ENCODE data around the gene ATP8A2. TPM values are rescaled to one million over a fixed set of nuclear protein-coding genes. Genes with fewer than 3 reads are reported as not detected.

Gene ATP8A2
- total RNA-seq, 4 donors from 2014 or later: 0.29 to 0.65 (median 0.46) TPM

DNA sequence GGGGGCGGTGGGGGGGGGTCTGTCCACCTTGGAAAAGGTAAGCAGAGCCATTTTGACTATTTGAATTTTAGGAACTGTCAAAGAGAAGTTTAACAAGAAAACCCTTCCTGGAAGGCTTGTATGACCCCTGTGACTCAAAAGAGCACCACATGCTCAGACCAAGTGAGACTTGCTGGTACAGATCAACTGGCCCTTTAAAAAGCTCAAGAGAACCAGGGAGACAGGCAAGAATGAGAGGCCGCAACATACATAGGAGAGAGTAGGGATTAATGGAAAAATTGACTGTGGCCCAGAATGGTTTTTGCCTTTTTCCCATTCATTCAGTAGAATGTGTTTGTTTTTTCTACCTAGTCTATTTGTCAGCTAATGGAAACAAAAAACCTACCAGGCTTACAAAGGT lies 26.2 kb upstream of the ATP8A2 start:
- intact Hi-C loops (cut with DNase I): no loop called here
- WGBS: 89% methylated on average over 2 of the region's 2 CpGs
- peaks cover 3 to 12% (median 7%) of the 10 kb centered on the region in 4 donors for H3K36me3 ChIP-seq
- no peaks in the 10 kb centered on the region for H3K27me3 ChIP-seq
- H3K9me3 ChIP-seq: no peaks in the 10 kb centered on the region
- H3K4me3 ChIP-seq: no peak overlapping the region
- DNase-seq (ENCODE audit: extremely low spot score): no peak
- H3K27ac ChIP-seq (replicated peaks in 1 of 4): no peak overlapping the region
- H3K4me1 ChIP-seq: no peaks in the 10 kb centered on the region
- TF ChIP-seq CTCF (IDR thresholded peaks at IDR 0.05) (no peak), POLR2A (IDR thresholded peaks at IDR 0.05; ENCODE audit: low read depth) (no peak), EP300 (IDR thresholded peaks at IDR 0.05) (no peak), POLR2AphosphoS5 (IDR thresholded peaks at IDR 0.05) (no peak)

DNA sequence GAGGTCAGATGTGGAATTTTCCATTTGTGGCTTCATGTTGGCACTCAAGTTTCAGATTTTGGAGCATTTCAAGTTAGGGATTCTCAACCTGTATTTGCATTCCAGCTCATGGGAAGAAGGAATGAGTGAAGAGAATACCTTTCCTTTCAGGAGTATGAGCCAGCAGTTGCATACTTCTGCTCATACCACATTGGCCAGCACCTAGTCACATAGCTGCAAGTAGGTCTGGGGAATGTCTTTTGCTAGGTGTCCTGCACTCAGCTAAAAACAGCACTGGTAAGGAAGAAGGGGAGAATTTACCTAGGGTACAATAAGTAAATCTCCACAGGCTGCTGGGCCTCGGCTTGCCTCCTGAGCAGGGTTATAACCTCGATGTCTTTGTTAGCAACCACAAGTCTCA lies 24.6 kb upstream of the ATP8A2 start:
- DNase-seq (ENCODE audit: extremely low spot score): no peak
- intact Hi-C loops (cut with DNase I): no loop called here
- Histone ChIP-seq H3K9me3 (no peaks in the 10 kb centered on the region), H3K4me3 (no peak overlapping the region), H3K27me3 (no peaks in the 10 kb centered on the region), H3K36me3 (no peaks in the 10 kb centered on the region), H3K27ac (replicated peaks in 1 of 4) (no peak overlapping the region), H3K4me1 (no peaks in the 10 kb centered on the region)
- WGBS: 81% methylated on average over 2 of the region's 2 CpGs
- no peak for TF ChIP-seq POLR2AphosphoS5 (IDR thresholded peaks at IDR 0.05)
- TF ChIP-seq EP300 (IDR thresholded peaks at IDR 0.05): no peak
- TF ChIP-seq POLR2A (IDR thresholded peaks at IDR 0.05; ENCODE audit: low read depth): no peak
- no peak for TF ChIP-seq CTCF (IDR thresholded peaks at IDR 0.05)

- intact Hi-C loops (cut with DNase I): no loop called here
- no peak for DNase-seq (ENCODE audit: extremely low spot score)
- Histone ChIP-seq H3K27ac (replicated peaks in 1 of 4) (no peak overlapping the region), H3K4me3 (no peak overlapping the region), H3K9me3 (no peaks in the 10 kb centered on the region), H3K36me3 (no peaks in the 10 kb centered on the region), H3K27me3 (peaks cover 0 to 13% (median 0%) of the 10 kb centered on the region in 4 donors), H3K4me1 (no peaks in the 10 kb centered on the region)
- no peak for TF ChIP-seq CTCF (IDR thresholded peaks at IDR 0.05)
- TF ChIP-seq POLR2A (IDR thresholded peaks at IDR 0.05; ENCODE audit: low read depth): no peak
- no peak for TF ChIP-seq POLR2AphosphoS5 (IDR thresholded peaks at IDR 0.05)
- 100% methylated on average over 1 of the region's 1 CpG for WGBS
These were observed 20.4 kb upstream of the ATP8A2 start for GRCh38 chr13:25351404-25351803.

- H3K27ac ChIP-seq (replicated peaks in 1 of 4): no peak overlapping the region
- no peaks in the 10 kb centered on the region for H3K4me1 ChIP-seq
- intact Hi-C loops (cut with DNase I): no loop called here
- TF ChIP-seq CTCF (IDR thresholded peaks at IDR 0.05) (no peak), POLR2A (IDR thresholded peaks at IDR 0.05; ENCODE audit: low read depth) (no peak), POLR2AphosphoS5 (IDR thresholded peaks at IDR 0.05) (no peak), EP300 (IDR thresholded peaks at IDR 0.05) (no peak)
- H3K36me3 ChIP-seq: no peaks in the 10 kb centered on the region
- no peaks in the 10 kb centered on the region for H3K9me3 ChIP-seq
- WGBS: 66% methylated on average over 3 of the region's 3 CpGs
- peaks cover 0 to 15% (median 0%) of the 10 kb centered on the region in 4 donors for H3K27me3 ChIP-seq
- no peak for DNase-seq (ENCODE audit: extremely low spot score)
- H3K4me3 ChIP-seq: no peak overlapping the region
These were observed 19.5 kb upstream of the ATP8A2 start for GRCh38 chr13:25352230-25352629.

- intact Hi-C loops (cut with DNase I): no loop called here
- DNase-seq (ENCODE audit: extremely low spot score): no peak
- H3K4me1 ChIP-seq: no peaks in the 10 kb centered on the region
- no peak for TF ChIP-seq EP300 (IDR thresholded peaks at IDR 0.05)
- no peak for TF ChIP-seq POLR2A (IDR thresholded peaks at IDR 0.05; ENCODE audit: low read depth)
- TF ChIP-seq CTCF (IDR thresholded peaks at IDR 0.05): no peak
- H3K27me3 ChIP-seq: peaks cover 0 to 16% (median 0%) of the 10 kb centered on the region in 4 donors
- no peak overlapping the region for H3K27ac ChIP-seq (replicated peaks in 1 of 4)
- no peaks in the 10 kb centered on the region for H3K9me3 ChIP-seq
- H3K4me3 ChIP-seq: no peak overlapping the region
- WGBS: 67% methylated on average over 4 of the region's 4 CpGs
- H3K36me3 ChIP-seq: no peaks in the 10 kb centered on the region
These were observed 19.0 kb upstream of the ATP8A2 start for GRCh38 chr13:25352806-25353205.
